GM19468 (cell line): ENCODE data around the gene TNIP2.

Source experiments
- ATAC-seq: cut with Tn5 transposase; IDR thresholded peaks from one replicate; pipeline ENCODE4 v1.9.1; 2021; ENCODE audit warnings: mild to moderate bottlenecking, moderate library complexity, moderate number of reproducible peaks; ENCODE audit not compliant: unreplicated experiment; ENCODE audit errors: extremely low read depth

TNIP2 gene

DNA sequence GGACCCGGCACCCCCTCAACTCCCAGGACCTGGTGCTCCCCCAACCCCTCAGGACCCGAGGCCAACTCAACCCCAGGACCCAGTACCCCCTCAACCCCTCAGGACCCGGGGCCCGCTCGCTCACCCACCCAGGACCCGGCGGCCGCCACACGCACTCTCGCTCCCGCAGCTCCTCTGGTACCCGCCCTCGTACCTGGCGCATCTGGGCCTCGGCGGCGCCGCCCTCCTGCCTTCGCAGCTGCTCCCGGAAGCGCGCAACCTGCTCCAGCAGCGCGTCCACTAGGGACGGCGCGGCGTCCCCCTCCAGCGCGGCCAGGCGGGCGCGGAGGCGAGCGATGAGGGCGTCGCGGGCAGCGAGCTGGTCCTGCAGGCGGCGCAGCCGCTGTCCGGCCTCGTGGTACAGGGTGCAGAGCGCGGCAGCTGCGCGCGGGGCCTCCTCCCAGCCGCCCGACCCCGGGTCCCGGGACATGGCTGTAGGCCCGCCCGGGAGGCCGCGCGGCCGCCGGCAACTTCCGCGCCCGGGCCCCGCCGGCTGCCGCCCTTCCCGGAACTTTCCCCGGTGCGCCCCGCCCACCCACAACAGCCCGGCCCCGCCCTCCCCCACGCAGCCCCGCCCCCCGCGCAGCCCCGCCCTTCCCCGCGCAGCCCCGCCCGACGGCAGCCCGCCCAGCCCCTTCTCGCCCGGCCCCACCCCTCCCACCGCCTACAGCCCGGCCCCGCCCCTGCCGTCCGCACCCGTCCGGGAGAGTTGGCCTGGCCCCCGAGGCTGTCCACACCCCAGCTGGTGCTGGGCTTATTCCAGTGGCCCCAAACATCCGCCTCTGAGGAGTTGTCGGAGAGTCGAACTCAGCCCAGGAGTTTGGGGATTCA lies at the start of gene TNIP2:
Gene TNIP2 (minus strand): TSS at position 516 of the 870 bp plus-strand sequence. CDS start 47 bp downstream, at position 469.
- ATAC-seq = no peak

DNA sequence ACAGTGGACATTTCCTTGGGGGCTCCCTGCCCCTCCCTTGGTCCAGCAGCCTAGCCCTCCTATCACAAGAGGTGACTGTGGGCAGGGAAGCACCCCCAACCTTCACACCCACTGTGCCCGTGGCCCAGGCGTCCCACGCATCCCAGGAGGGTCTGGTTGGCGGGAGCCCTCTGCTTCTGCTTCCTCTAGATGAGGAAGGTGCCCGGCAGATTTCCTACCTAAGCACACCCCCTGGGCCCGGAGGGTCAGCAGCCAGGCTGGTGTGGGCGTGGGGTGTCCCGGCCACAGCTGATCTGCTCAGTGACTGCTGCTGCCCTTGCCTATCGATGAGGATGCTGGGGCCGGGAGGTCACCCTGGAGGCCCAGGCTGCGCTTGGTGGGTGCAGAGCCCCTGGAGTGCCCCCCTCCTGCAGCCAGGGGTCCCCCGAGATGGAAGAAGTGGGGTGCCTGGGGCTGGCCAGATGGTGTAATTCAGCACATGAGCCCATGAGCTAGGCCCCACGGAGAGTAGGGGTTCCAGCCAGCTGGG lies 48.9 kb upstream of the TNIP2 start:
- no peak for ATAC-seq

DNA sequence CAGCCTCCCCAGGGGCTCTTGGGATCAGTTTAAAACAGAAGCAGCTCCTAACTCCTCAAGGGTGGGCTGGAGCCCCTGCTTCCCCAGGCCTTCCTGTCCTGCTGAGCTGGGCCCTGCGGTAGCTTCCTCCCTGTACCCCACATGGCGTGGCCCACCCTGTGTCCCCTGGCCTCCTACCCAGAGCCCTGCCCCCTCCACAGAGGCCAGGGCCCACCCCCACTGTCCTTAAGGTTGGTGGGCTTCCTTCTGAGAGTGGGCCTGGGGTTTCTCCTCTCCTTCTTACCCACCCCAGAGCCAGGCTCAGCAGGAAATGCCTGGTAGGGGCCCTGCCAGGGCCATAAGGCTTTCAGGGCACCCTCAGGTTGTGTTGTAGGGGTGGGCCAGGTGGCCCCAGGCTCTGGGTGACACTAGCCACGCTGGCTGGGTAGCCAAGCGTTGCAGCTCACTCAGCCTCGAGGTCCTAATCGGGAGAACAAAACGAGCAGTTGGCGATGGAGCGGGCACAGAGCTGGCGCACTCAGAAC lies 48.4 kb upstream of the TNIP2 start:
- ATAC-seq = no peak

GRCh38 chr4:2803624-2804448 lies 47.7 kb upstream of the TNIP2 start:
- ATAC-seq = no peak

DNA sequence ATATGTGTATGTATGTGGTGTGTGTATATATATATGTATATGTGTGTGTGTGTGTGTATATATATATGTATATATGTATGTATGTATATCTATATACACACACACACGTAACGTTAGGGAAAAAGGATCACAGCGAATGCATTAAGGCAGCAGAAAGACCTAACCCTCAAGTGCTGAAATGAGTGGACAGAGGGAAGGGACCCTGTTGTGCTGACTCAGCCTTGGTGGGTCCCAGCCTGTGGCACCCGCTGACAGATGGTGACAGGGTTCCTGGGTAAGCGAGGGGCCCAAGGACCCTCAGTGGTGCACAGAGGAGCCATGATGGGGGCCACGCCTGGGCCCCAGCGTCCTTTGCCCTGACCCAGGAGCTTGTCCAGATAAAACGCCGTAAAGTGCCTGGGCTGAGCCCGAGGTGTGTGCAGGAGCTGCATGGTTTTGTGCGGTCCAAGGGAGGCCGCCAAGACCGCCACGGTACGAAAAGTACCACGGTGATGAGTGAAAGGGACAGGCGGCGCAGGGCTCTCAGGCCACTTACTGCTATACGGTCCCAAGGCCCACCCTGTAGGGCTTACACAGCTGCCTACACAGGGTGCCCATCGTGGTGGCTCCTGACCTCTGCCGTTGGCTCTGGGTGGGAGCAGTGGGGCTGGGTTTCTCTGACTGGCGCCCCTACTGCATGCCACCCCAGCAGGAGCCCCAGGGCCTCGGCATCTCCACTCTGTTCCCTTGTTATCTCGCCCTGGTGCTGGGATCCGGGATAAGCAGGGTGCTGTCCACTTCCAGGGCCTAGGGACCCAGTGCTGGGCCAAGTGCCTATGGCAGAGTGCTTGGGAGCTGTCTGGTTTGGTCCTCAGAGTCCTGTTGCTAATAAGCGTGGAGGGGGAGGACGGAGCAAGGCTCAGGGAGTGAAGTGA lies 46.7 kb upstream of the TNIP2 start:
- no peak for ATAC-seq

DNA sequence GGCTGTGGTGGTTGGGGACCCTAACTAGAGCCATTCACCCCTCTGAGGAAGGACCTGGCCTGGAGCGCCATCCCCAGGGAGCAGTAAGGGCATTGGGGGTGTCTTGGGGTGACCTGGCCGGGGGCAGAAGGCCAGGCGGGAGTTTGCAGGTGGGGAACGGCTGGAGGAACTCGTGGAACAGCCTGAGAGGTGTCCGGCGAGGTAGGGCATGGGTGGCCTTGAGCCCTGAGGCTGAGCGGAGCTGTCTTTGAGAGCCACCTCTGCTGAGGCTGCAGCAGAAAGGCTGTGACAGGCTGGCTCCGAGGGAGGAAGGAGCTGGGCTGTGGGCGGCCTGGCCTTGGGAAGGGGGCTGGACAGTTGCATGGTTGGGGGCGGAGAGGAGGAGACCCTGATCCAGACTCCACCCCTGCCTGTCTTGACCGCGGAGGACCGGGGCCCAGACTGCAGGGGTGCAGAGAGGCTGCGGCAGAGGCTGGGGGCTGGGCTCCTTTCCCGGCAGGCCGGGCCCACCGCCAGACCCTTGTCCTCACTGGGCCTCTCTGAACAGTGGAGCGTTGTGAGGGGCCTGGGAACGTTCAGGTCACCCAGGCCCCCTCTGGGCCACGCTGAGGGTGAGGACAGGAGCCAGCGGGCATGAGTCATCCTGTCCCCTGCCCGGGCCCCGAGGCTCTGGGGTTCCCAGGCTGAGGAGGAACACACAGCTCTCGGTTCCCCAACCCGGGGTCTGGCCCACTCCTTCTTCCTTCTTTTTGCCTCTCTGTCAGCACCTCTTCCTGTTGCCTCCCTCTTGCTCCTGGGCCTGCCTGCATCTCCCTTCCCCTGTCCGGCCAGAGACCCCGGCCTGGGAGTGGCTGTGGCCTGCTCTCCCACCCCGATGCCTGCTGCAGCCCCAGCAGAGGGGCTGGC lies 44.8 kb upstream of the TNIP2 start:
- ATAC-seq = no peak

GRCh38 chr4:2799971-2800690 lies 44.0 kb upstream of the TNIP2 start:
- ATAC-seq = no peak

DNA sequence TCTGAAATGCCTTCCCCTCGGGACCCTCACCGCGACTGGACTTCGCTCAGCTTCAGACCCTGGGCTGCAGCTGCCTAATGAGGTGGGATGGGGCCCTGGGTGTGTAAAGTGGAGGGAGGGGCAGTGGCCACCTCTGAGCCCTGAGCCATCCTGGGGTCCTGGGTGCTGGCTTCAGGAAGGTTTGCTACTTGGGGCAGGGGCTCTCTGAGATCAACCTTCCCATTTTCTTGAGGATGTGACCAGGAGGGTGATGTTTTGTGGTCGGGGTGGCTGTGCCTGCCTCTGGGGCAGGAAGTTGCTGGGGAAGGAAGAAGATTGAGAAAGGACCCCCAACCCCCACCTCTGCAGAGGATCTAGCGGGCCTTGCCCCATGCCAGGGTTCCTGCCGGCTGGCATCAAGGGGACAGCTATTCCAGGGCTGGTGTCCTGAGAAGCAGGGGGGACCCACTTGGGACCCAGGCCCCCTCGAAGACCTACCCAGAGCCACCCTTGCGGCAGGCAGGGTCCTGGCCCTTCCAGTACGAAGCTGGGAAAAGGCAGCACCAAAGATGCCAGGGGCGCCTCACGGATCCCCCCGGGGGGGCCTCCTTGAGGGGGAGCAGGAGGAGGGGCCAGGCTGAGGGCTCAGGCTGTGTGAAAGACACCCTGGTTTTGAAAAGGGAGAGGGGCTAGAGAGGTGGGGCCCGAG lies 43.2 kb upstream of the TNIP2 start:
- ATAC-seq = no peak

DNA sequence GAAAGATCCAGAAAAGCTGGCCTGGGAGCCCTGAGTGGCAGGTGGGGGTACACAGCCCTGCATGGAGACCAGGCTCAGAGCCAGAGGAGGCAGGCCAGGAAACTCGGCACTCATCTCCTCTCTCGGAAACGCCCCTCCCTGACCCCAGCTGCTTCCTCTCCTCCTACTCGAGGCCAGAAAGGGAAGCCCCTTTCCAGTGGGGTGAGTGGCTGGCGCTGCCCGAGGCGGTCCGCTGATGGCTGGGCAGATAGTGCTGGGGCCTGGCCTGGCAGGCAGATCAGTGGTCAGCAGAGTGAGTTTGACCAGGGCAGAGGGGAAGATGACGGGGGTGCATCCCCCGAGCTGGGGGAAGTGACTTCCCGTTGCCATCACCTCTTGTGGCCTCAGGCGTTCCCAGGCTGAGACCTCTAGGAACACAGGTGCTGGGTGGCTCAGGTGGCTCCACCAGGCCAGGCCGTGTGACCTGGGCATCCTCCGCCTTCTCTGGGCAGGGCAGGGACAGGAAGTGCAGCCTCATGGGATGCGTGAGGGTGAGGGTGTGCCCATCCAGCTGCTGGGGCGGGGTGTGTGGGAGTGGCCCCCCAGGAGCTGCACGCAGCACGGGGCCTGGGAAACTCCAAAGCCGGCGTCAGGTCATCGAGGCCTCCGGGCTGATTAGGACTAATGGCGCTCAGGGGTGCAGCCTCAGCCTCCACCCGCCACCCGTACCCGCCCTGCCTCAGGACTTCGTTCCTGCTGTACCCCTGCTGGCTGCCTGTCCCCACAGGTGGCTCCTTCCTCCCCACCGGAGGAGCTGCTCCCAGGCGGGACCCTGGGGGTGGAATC lies 42.5 kb upstream of the TNIP2 start:
- no peak for ATAC-seq

- no peak for ATAC-seq
Measured at GRCh38 chr4:2797545-2798305, 41.6 kb upstream of the TNIP2 start.

DNA sequence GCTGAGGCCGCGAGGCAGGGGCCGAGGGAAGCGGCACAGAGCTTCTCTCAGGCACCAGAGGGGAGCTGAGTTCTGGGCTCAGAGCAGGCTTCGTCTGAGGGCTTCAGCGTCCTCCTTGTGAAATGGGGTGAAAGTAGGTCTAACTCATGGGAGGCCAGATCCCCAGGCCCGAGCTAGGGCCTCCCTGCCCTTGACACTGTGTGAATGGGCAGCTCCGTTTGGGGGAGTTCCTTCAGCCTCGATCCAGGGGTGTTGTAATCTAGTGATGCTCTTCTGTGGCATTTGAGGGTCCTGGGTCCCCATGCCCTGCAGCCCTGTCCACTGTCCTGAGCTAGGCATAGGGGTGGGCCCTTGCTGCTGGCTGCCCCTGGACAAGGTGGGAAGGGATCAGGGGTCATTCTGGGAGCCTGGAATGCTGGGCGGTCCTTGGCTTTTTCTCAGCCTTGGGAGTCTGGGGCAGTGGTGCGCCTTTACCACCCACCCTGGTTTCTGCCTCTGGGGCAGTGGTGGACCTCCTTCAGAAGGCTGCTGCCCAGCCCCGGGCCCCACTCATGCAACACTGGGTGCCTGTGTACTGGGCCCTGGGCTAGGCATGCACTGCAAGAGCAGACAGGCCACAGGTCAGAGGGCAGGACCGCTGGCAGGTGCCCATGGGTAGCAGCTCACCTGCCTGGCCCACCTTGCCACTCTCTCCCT lies 40.9 kb upstream of the TNIP2 start:
- no peak for ATAC-seq

DNA sequence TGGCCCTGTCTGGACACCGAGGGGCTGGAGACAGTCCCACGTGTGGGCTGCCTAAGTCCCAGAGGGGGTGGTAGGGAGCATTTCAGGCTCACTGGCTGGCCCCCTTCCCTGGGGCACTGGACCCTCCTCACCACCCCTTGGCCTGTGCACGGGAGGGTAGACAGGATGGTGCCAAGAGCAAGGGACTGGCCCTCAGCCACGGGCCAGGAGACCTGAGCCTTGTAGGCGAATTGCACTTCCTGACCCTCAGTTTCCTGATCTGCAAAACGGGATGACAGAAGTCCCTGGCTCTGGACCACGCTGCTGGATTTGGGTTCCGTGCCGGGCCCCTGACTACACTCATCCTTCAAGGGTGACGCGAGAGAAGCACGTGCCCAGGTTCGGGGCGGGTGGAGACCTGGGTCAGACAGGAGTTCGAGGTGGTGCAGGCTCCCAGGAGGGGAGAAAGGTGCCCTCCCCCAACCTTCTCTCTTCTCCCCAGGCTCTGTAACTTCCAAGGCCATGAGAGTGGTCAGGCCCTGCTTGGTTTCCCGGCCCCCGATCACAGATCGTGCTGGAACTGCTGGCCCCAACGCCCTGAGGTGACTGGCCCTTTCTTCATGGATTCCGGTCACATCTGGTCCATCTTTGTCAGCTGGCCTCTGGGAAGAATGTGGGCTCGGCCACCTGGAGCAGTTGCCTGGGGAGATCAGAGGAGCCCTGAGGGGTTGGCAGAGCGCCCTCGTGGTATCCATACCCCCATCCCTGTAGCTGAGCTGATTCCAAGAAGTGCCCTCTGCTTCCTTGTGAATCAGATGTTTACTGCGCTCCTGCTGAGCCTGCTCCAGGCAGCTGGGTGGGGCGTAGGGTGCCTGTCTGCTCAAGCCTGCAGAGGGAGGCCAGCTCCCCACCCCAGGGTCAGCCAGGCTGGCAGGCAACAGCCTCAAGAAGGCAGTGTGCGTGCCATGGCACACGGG lies 40.0 kb upstream of the TNIP2 start:
- ATAC-seq = no peak

GRCh38 chr4:2795300-2795892 lies 39.3 kb upstream of the TNIP2 start:
- no peak for ATAC-seq
